Suprapubic skin (tissue), 4 donors: ENCODE results near the gene ETFA. TPM values are rescaled to one million over a fixed set of nuclear protein-coding genes. Genes with fewer than 3 reads are reported as not detected.

Source experiments
- DNase-seq, 2 donors: peaks; one replicate each; pipeline ENCODE4 v3.0.0-alpha.2; 2019; ENCODE audit warnings: low spot score in 2 of 2
- H3K27ac ChIP-seq: fragments of 200-600 bp; sonication (generic); one replicate; pipeline ENCODE4 v1.5.1; 2019
- H3K27me3 ChIP-seq: fragments of 200-600 bp; sonication (generic); one replicate; pipeline ENCODE4 v1.5.1; 2019
- H3K36me3 ChIP-seq: fragments of 200-600 bp; sonication (generic); one replicate; pipeline ENCODE4 v1.5.1; 2019
- H3K4me1 ChIP-seq: fragments of 200-600 bp; sonication (generic); one replicate; pipeline ENCODE4 v1.5.1; 2019
- H3K4me3 ChIP-seq: fragments of 200-600 bp; sonication (generic); one replicate; pipeline ENCODE4 v1.5.1; 2019; ENCODE audit warnings: mild to moderate bottlenecking
- H3K9me3 ChIP-seq: fragments of 200-600 bp; sonication (generic); one replicate; pipeline ENCODE4 v1.5.1; 2019
- CTCF ChIP-seq, 2 donors: fragments of 200-600 bp in 1 of 2; fragments of 450-650 bp in 1 of 2; sonication (generic) in 1 of 2; IDR thresholded peaks; one replicate each; pipeline ENCODE4 v1.5.1; 2016 to 2019; ENCODE audit warnings: antibody characterized with exemption in 2 of 2, mild to moderate bottlenecking in 1 of 2, moderate library complexity in 1 of 2
- EP300 ChIP-seq: sonication (generic); formaldehyde crosslinking; IDR thresholded peaks from one replicate; pipeline ENCODE4 v1.6.1; 2017; ENCODE audit warnings: antibody characterized with exemption
- POLR2A ChIP-seq, 2 donors: fragments of 450-650 bp; IDR thresholded peaks; one replicate each; pipeline ENCODE4 v1.6.1; 2017; ENCODE audit warnings: antibody characterized with exemption in 2 of 2, mild to moderate bottlenecking in 2 of 2, moderate library complexity in 2 of 2
- POLR2AphosphoS5 ChIP-seq, 3 donors: sonication (generic); formaldehyde crosslinking; IDR thresholded peaks; one replicate each; pipeline ENCODE4 v1.6.1; 2017; ENCODE audit warnings: antibody characterized with exemption in 3 of 3
- WGBS: methylation state at CpG from one replicate; pipeline ENCODE4 v1.1.5; 2018; 5-methylcytosine and 5-hydroxymethylcytosine counted together
- total RNA-seq, 4 donors: library from RNA; depleted of rRNA; stranded (reverse); fragments of >200 nt; gene quantifications; one replicate each; pipeline ENCODE4 v1.1.0, GENCODE V29; 2016

ETFA gene
- total RNA-seq, 4 donors from 2014 or later, result 63.6 to 90.1 (median 85.1) TPM

- peak; percentile 55 to 69 for DNase-seq
- Histone ChIP-seq H3K36me3 (no peaks in the 10 kb centered on the region), H3K9me3 (no peaks in the 10 kb centered on the region), H3K27me3 (no peaks in the 10 kb centered on the region), H3K4me3 (no peak overlapping the region), H3K4me1 (peaks cover 69% of the 10 kb centered on the region), H3K27ac (peak overlapping the region; percentile 81)
- TF ChIP-seq CTCF (IDR thresholded peaks at IDR 0.05), result no peak
- no peak for TF ChIP-seq POLR2A (IDR thresholded peaks at IDR 0.05)
- TF ChIP-seq POLR2AphosphoS5 (IDR thresholded peaks at IDR 0.05), result no peak
- no peak for TF ChIP-seq EP300
- 53% methylated on average over 5 of the region's 8 CpGs for WGBS
Measured at GRCh38 chr15:76197703-76198455, 113.4 kb downstream of the ETFA start.

- peak in 1 of 3 donors; percentile 17 for TF ChIP-seq POLR2AphosphoS5 (IDR thresholded peaks at IDR 0.05)
- no peak for TF ChIP-seq POLR2A (IDR thresholded peaks at IDR 0.05)
- TF ChIP-seq CTCF (IDR thresholded peaks at IDR 0.05), result peak in 1 of 2 donors; percentile 1
- Histone ChIP-seq H3K27ac (peak overlapping the region; percentile 81), H3K9me3 (no peaks in the 10 kb centered on the region), H3K36me3 (no peaks in the 10 kb centered on the region), H3K4me3 (no peak overlapping the region), H3K4me1 (peaks cover 69% of the 10 kb centered on the region), H3K27me3 (peaks cover 3% of the 10 kb centered on the region)
- DNase-seq, result peak; percentile 74 to 83
- 32% methylated on average over 11 of the region's 18 CpGs for WGBS
Measured at GRCh38 chr15:76196269-76197231, 114.7 kb downstream of the ETFA start.

GRCh38 chr15:76195506-76196268 is 115.6 kb downstream of the ETFA start:
- Histone ChIP-seq H3K36me3 (no peaks in the 10 kb centered on the region), H3K4me1 (peaks cover 75% of the 10 kb centered on the region), H3K27me3 (peaks cover 3% of the 10 kb centered on the region), H3K27ac (peak overlapping the region; percentile 81), H3K9me3 (no peaks in the 10 kb centered on the region), H3K4me3 (no peak overlapping the region)
- 74% methylated on average over 7 of the region's 7 CpGs for WGBS
- TF ChIP-seq CTCF (IDR thresholded peaks at IDR 0.05) (no peak), POLR2AphosphoS5 (IDR thresholded peaks at IDR 0.05) (no peak), POLR2A (IDR thresholded peaks at IDR 0.05) (no peak), EP300 (no peak)
- DNase-seq, result no peak

GRCh38 chr15:76193934-76194333 is 117.3 kb downstream of the ETFA start:
- no peak for DNase-seq
- Histone ChIP-seq H3K36me3 (no peaks in the 10 kb centered on the region), H3K4me3 (no peak overlapping the region), H3K4me1 (peaks cover 65% of the 10 kb centered on the region), H3K27me3 (peaks cover 3% of the 10 kb centered on the region), H3K9me3 (no peaks in the 10 kb centered on the region), H3K27ac (no peak overlapping the region)
- WGBS, result 70% methylated on average over 8 of the region's 8 CpGs
- no peak for TF ChIP-seq EP300
- no peak for TF ChIP-seq CTCF (IDR thresholded peaks at IDR 0.05)
- no peak for TF ChIP-seq POLR2AphosphoS5 (IDR thresholded peaks at IDR 0.05)
- TF ChIP-seq POLR2A (IDR thresholded peaks at IDR 0.05), result no peak
